ENCODE measurements around the gene CEBPG. TPM values are rescaled to one million over a fixed set of nuclear protein-coding genes. Genes with fewer than 3 reads are reported as not detected.

The CEBPG gene
- total RNA-seq, 2 donors from 2014 or later, result 20.3 to 28.8 TPM

GRCh38 chr19:33388231-33388724 lies 14.8 kb downstream of the CEBPG start:
- Mint-ChIP-seq H3K36me3 (no peaks in the 10 kb centered on the region), H3K27ac (no peak overlapping the region)
- ATAC-seq, result no peak

GRCh38 chr19:33388725-33389420 lies 15.4 kb downstream of the CEBPG start:
- H3K36me3 Mint-ChIP-seq, result no peaks in the 10 kb centered on the region
- ATAC-seq, result no peak

More at GRCh38 chr19:33388231-33388724, 14.8 kb downstream of the CEBPG start:
- no peaks in the 10 kb centered on the region for H3K9me3 Mint-ChIP-seq
- peak in 1 of 2 donors; percentile 43 for DNase-seq (ENCODE audit: low spot score in 2 of 2)

GRCh38 chr19:33389421-33390100 lies 16.1 kb downstream of the CEBPG start:
- H3K36me3 Mint-ChIP-seq, result no peaks in the 10 kb centered on the region
- no peak for ATAC-seq

More at GRCh38 chr19:33388725-33389420, 15.4 kb downstream of the CEBPG start:
- Mint-ChIP-seq H3K9me3 (no peaks in the 10 kb centered on the region), H3K27ac (no peak overlapping the region)
- peak in 1 of 2 donors; percentile 45 for DNase-seq (ENCODE audit: low spot score in 2 of 2)

GRCh38 chr19:33390101-33390907 lies 16.8 kb downstream of the CEBPG start:
- no peak overlapping the region for H3K27ac Mint-ChIP-seq
- no peaks in the 10 kb centered on the region for H3K9me3 Mint-ChIP-seq
- no peaks in the 10 kb centered on the region for H3K36me3 Mint-ChIP-seq
- ATAC-seq (no peak), DNase-seq (ENCODE audit: low spot score in 2 of 2) (peak in 1 of 2 donors; percentile 35)

More at GRCh38 chr19:33389421-33390100, 16.1 kb downstream of the CEBPG start:
- Mint-ChIP-seq H3K9me3 (no peaks in the 10 kb centered on the region), H3K27ac (no peak overlapping the region)
- DNase-seq (ENCODE audit: low spot score in 2 of 2), result peak in 1 of 2 donors; percentile 42

GRCh38 chr19:33390908-33391630 lies 17.6 kb downstream of the CEBPG start:
- Mint-ChIP-seq H3K27ac (no peak overlapping the region), H3K9me3 (no peaks in the 10 kb centered on the region), H3K36me3 (no peaks in the 10 kb centered on the region)
- DNase-seq (ENCODE audit: low spot score in 2 of 2) (peak in 1 of 2 donors; percentile 49), ATAC-seq (no peak)

- no peak for DNase-seq (ENCODE audit: low spot score in 2 of 2)
- Mint-ChIP-seq H3K27ac (no peak overlapping the region), H3K36me3 (no peaks in the 10 kb centered on the region), H3K9me3 (no peaks in the 10 kb centered on the region)
- no peak for ATAC-seq
Observed at GRCh38 chr19:33391631-33392249, 18.2 kb downstream of the CEBPG start.

- DNase-seq (ENCODE audit: low spot score in 2 of 2), result no peak
- H3K36me3 Mint-ChIP-seq, result no peaks in the 10 kb centered on the region
- no peak for ATAC-seq
- no peak overlapping the region for H3K27ac Mint-ChIP-seq
- no peaks in the 10 kb centered on the region for H3K9me3 Mint-ChIP-seq
Observed at GRCh38 chr19:33392341-33393285, 19.1 kb downstream of the CEBPG start.

GRCh38 chr19:33393286-33394005 lies 19.9 kb downstream of the CEBPG start:
- H3K36me3 Mint-ChIP-seq, result no peaks in the 10 kb centered on the region
- ATAC-seq (no peak), DNase-seq (ENCODE audit: low spot score in 2 of 2) (no peak)
- H3K9me3 Mint-ChIP-seq, result no peaks in the 10 kb centered on the region
- H3K27ac Mint-ChIP-seq, result peak overlapping the region in 1 of 2 donors; percentile 50

GRCh38 chr19:33394006-33394722 lies 20.7 kb downstream of the CEBPG start:
- no peak for DNase-seq (ENCODE audit: low spot score in 2 of 2)
- H3K27ac Mint-ChIP-seq, result peak overlapping the region in 1 of 2 donors; percentile 50
- no peaks in the 10 kb centered on the region for H3K36me3 Mint-ChIP-seq
- no peak for ATAC-seq
- H3K9me3 Mint-ChIP-seq, result no peaks in the 10 kb centered on the region

- no peaks in the 10 kb centered on the region for H3K36me3 Mint-ChIP-seq
- DNase-seq (ENCODE audit: low spot score in 2 of 2), result no peak
- no peak for ATAC-seq
- H3K27ac Mint-ChIP-seq, result peak overlapping the region in 1 of 2 donors; percentile 18
- no peaks in the 10 kb centered on the region for H3K9me3 Mint-ChIP-seq
Observed at GRCh38 chr19:33394723-33395560, 21.4 kb downstream of the CEBPG start.

- Mint-ChIP-seq H3K27ac (peak overlapping the region; percentile 18 to 84), H3K9me3 (no peaks in the 10 kb centered on the region), H3K36me3 (no peaks in the 10 kb centered on the region)
- no peak for ATAC-seq
- no peak for DNase-seq (ENCODE audit: low spot score in 2 of 2)
Observed at GRCh38 chr19:33395561-33396550, 22.3 kb downstream of the CEBPG start.
